Measurements from ENCODE around the gene PNPLA4.

Gene PNPLA4

GRCh38 chrX:7927259-7928167 is at the start of gene PNPLA4:
Gene PNPLA4, minus strand, starts transcription at chrX:7927413. Its CDS starts 1,294 bp downstream, at chrX:7926119.
- peak; percentile 64 to 86 (median 72) for DNase-seq

- no peak for DNase-seq
Observed at GRCh38 chrX:7972586-7972985, 45.4 kb upstream of the PNPLA4 start.

- no peak for DNase-seq
Observed at GRCh38 chrX:7970428-7970827, 43.2 kb upstream of the PNPLA4 start.

GRCh38 chrX:7965436-7965835 is 38.2 kb upstream of the PNPLA4 start:
- no peak for DNase-seq

GRCh38 chrX:7960246-7960645 is 33.0 kb upstream of the PNPLA4 start:
- DNase-seq: no peak

GRCh38 chrX:7953446-7953845 is 26.2 kb upstream of the PNPLA4 start:
- DNase-seq: no peak

GRCh38 chrX:7950865-7951264 is 23.7 kb upstream of the PNPLA4 start:
- no peak for DNase-seq

GRCh38 chrX:7948483-7948882 is 21.3 kb upstream of the PNPLA4 start:
- no peak for DNase-seq

- DNase-seq: no peak
Observed at GRCh38 chrX:7946960-7947359, 19.7 kb upstream of the PNPLA4 start.

GRCh38 chrX:7943600-7944245 is 16.5 kb upstream of the PNPLA4 start:
- DNase-seq: no peak

GRCh38 chrX:7941390-7942042 is 14.3 kb upstream of the PNPLA4 start:
- no peak for DNase-seq

GRCh38 chrX:7934026-7934425 is 6.8 kb upstream of the PNPLA4 start:
- no peak for DNase-seq

- DNase-seq: no peak
Observed at GRCh38 chrX:7926914-7927258, 327 bp downstream of the PNPLA4 start.

- DNase-seq: peak in 1 of 6 experiments; percentile 49
Observed at GRCh38 chrX:7926501-7926900, 712 bp downstream of the PNPLA4 start.

- peak; percentile 12 to 73 (median 32) for DNase-seq
Observed at GRCh38 chrX:7925867-7926472, 1.2 kb downstream of the PNPLA4 start.

GRCh38 chrX:7921750-7922149 is 5.5 kb downstream of the PNPLA4 start:
- no peak for DNase-seq

GRCh38 chrX:7908821-7909220 is 18.4 kb downstream of the PNPLA4 start:
- no peak for DNase-seq

GRCh38 chrX:7904562-7904961 is 22.7 kb downstream of the PNPLA4 start:
- no peak for DNase-seq

GRCh38 chrX:7891928-7892327 is 35.3 kb downstream of the PNPLA4 start:
- no peak for DNase-seq

- no peak for DNase-seq
Observed at GRCh38 chrX:7889680-7890079, 37.5 kb downstream of the PNPLA4 start.

- DNase-seq: no peak
Observed at GRCh38 chrX:7889135-7889534, 38.1 kb downstream of the PNPLA4 start.

- DNase-seq: no peak
Observed at GRCh38 chrX:7876957-7877356, 50.3 kb downstream of the PNPLA4 start.

GRCh38 chrX:7872042-7872441 is 55.2 kb downstream of the PNPLA4 start:
- no peak for DNase-seq

All from stimulated activated naive CD4-positive, alpha-beta T cell (primary cell).